ENCODE measurements around the gene KRTAP13-1.

KRTAP13-1 gene, protein sequence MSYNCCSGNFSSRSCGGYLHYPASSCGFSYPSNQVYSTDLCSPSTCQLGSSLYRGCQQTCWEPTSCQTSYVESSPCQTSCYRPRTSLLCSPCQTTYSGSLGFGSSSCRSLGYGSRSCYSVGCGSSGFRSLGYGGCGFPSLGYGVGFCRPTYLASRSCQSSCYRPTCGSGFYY
- 0 reads per million in 4 donors for total RNA-seq

GRCh38 chr21:30395731-30396130, at the start of gene KRTAP13-1:
KRTAP13-1 (plus strand) TSS chr21:30396031; CDS start chr21:30396087, 56 bp downstream.
- DNase-seq, result no peak

- DNase-seq, result no peak
These were observed 47.3 kb upstream of the KRTAP13-1 start, which contains the start of gene KRTAP23-1 for GRCh38 chr21:30348506-30348905. KRTAP23-1 (minus strand) TSS chr21:30348606; CDS start chr21:30348606, 0 bp downstream.

- no peak for DNase-seq
These were observed 46.3 kb upstream of the KRTAP13-1 start for GRCh38 chr21:30349572-30349971.

DNA sequence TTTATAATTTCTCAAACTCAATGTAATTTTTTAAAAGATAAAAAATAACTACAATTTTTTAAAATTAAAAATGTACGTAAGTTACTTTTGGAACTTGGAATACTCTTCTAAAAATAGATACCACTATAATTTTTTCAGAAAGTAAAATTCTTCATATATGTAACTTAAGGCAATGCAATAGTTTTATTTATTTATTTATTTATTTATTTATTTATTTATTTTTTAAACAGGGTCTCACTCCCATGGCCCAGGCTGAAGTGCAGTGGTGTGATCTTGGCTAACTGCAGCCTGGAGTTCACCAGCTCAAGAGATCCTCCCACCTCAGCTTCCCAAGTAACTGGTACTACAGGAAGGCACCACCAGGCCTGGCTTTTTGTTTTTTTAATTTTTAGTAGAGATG, 44.3 kb upstream of the KRTAP13-1 start:
- no peak for DNase-seq

DNA sequence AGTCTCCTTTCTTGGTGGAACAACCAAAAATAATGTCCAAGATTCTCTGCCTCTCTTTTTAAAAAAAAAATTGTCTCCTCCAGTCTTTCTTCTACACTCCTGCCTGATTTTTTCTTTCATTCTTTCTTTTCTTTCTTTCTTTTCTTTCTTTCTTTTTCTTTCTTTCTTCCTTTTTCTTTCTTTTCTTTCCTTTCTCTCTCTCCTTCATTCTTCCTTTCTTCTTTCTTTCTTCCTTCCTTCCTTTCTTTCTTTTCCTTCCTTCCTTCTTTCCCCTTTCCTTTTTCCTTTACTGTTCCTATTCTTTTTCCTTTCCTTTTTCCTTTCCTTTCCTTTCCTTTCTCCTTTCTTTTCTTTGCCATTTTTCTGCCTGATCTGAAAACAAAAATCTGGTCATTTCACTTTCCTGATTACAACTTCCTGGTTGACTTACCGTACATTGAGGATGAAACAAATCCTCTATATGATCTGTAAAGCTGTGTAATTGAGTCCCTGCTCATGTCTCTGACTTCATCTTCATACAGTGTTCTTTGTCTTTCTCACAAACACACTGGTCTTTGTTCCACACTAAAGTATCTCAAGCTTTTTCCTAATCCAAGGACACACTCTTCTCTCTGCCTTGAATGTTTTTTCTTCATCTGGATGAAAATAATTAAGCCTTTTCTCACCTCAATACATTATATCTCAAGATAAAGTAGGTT, 41.4 kb upstream of the KRTAP13-1 start:
- DNase-seq, result no peak

DNA sequence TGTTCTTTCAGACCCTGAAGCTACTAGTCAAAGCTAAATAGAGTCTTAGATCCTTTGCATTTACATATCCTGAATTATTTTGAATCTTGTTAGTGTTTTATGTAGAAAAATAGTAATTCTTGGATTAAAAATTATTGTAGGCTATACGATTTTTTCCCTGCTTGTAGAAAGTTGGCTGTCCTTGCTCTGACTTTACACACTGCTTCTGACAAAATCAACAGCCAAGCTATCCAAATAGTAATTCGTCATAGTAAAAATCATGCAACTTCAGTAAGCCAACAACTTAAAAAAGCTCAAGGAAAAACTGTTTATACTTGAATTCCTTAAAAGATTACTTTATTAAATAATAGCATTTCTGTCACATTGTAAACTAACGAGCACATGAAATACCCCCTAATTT, 39.9 kb upstream of the KRTAP13-1 start:
- DNase-seq, result no peak

GRCh38 chr21:30372139-30372770, 23.6 kb upstream of the KRTAP13-1 start, which contains the start of gene KRTAP13-2:
KRTAP13-2 (minus strand) TSS chr21:30372271; CDS start chr21:30372213, 58 bp downstream.
- DNase-seq, result no peak

- no peak for DNase-seq
These were observed 13.6 kb upstream of the KRTAP13-1 start for GRCh38 chr21:30382201-30382600.

DNA sequence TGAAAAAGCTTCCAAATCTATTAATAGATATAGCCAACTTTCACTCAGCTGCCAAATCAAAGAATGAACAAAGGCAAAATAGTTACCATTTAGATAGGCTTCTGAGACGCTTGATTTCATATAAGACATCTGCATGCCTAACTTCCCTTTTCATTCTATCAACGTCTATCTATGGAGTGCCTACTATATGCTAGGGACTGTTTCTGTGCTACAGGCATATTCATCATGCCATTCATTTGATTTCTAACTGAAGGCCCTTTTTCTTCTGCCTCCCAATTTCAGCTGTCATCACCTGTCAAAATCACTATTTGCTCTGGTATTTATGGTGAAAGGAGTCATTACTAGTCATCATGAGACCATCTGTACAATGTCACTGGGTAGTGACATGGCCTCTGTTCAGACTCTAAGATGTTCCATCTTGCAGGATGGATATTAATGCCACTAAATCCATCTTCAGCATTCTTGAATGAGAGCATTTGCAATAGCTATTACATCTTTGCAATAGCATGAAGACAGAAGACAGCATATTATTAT, 4.3 kb upstream of the KRTAP13-1 start:
- DNase-seq, result no peak

- DNase-seq, result peak in 1 of 5 donors; percentile 25
These were observed 13.1 kb downstream of the KRTAP13-1 start for GRCh38 chr21:30408782-30409494.

GRCh38 chr21:30415993-30416392, 20.2 kb downstream of the KRTAP13-1 start:
- DNase-seq, result no peak

DNA sequence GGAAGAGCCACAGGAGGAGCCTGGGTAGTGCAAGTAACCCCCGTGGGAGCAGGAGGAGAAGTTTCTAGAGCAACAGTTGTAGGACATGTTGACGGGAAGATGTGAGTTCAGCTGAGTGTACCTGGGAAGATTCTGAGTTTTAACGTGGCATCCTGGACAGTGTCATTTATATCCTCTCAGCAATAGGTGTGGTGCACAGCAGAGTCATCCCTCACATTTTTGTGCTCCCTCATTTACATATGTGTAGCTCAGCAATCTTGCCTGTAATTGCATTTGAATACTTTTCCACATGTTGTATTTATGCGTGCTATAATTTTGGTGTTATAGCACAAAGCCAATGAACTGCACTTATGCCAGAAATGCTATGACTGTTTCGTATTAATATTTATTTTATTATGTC, 30.0 kb downstream of the KRTAP13-1 start, which contains the start of gene KRTAP13-3:
TSS of gene KRTAP13-3 (minus strand) at position 101 of the 400 bp plus-strand sequence. CDS start at position 87, 14 bp downstream.
- no peak for DNase-seq

- DNase-seq, result no peak
These were observed 30.9 kb downstream of the KRTAP13-1 start for GRCh38 chr21:30426731-30427130.

GRCh38 chr21:30430170-30430655, 34.4 kb downstream of the KRTAP13-1 start, which contains the start of gene KRTAP13-4:
KRTAP13-4 (plus strand) TSS chr21:30430220; CDS start chr21:30430276, 56 bp downstream.
- no peak for DNase-seq

DNA sequence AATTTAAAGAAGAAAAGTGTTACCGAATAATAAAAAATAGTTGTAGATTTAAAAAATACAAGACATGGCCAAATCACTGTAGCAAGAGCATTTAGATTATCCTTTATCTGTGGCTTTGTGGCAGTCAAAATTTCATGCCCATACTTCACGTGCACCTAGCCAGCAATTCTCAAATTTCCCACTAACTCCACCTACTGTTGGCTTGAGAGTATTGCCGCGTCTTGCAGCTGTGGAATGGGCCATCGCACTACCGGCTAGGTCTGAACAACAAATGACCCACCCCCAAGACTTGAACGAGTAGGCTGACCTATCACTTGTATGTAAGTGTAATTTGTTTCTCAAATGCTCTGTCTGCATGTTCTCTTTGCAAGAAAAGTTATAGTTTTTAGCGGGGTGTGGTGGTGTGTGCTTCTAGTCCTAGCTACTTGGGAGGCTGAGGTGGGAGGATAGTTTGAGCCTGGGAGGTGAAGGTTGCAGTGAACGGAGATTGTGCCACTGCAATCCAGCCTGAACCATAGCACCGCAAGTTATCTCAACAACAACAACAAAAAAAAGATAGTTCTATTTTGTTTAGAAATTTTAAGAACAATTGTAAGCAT, 38.3 kb downstream of the KRTAP13-1 start:
- DNase-seq, result peak in 1 of 5 donors; percentile 13

DNA sequence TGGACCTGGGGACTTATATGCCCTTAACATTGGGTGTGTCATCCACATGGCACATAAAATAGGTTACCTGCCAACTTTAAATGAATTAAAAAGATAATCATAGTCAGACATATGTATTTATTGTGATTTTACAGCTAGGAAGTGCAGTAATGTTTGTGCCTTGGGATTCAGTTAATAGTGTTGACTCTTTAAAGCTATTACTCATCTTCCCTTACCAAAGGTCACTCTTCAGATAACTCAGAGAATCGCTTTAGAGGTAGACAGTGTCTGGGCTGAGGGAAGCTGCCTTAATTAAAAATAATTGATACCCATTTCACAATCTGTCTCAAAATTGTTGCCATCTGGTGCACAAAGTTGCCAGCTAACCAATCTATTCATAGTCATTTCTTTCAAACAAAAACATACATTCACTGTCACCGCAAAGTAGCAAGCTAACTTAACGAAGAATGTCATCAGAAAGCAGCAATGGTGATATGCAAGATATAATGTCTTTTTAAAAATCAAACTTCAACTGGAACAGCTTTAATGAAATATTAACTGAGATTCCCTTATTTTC, 41.3 kb downstream of the KRTAP13-1 start:
- no peak for DNase-seq

GRCh38 chr21:30439975-30440374, 44.1 kb downstream of the KRTAP13-1 start, which contains the start of gene KRTAP15-1:
KRTAP15-1 (plus strand) TSS chr21:30440275; CDS start chr21:30440328, 53 bp downstream.
- no peak for DNase-seq

DNA sequence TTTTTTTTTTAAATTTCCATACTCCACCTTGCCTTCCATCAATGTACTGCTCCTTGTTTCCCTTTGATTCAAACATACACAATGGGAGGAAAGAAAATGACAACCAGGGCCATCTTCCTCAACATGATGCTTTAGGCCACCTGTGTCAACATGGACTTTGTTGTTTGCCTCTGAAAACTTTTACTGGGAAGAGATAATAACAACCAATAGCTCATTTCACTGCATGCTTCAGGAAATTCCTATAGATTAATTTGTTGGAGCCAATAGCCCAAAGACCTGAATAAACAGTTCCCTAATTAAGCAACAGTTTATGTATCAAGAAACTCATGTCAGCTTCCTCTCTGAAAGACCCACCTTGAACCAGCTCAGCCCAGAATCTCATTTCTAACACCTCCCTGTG, 47.4 kb downstream of the KRTAP13-1 start:
- no peak for DNase-seq

DNA sequence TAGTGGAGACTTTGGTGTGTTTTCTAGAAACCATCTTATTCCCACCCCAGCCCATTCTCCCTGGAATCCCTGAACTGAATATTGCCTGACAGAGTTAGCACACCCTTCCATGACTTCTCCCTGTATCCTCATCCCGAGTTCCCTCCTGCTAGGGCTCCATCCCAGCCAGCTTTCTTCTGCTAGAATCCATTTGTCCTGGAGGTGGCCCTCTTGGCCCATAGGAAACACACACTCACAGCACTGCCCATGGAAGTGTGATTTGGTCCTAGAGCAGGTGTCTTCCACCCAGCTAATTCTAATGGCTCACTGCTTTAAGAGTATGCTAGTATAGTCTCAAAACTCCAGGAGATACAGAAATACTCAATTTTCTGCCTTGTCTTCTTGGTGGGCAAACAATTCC, 48.4 kb downstream of the KRTAP13-1 start:
- DNase-seq, result no peak
